HepG2 (cell line): Measurements from ENCODE around the gene RPL41. TPM values are rescaled to one million over a fixed set of nuclear protein-coding genes. Genes with fewer than 3 reads are reported as not detected.

Experiments
- ATRX ChIP-seq: sonication (generic); formaldehyde crosslinking; IDR thresholded peaks from 2 replicates; pipeline ENCODE4 v1.4.0; 2020; ENCODE audit warnings: missing genetic modification reagents, borderline replicate concordance
- CENPX ChIP-seq: sonication (generic); formaldehyde crosslinking; IDR thresholded peaks from 2 replicates; pipeline ENCODE4 v1.9.0; 2021; ENCODE audit warnings: mild to moderate bottlenecking, missing genetic modification reagents, moderate library complexity
- ETV5 ChIP-seq: IDR thresholded peaks from 2 replicates; pipeline ENCODE4 v1.6.1; 2018; ENCODE audit warnings: missing biosample characterization, missing genetic modification reagents, inconsistent platforms, borderline replicate concordance
- FOXC1 ChIP-seq: sonication (generic); formaldehyde crosslinking; IDR thresholded peaks from 2 replicates; pipeline ENCODE4 v1.8.0; 2022; ENCODE audit warnings: mild to moderate bottlenecking, missing genetic modification reagents, borderline replicate concordance
- FOXP1 ChIP-seq, 2 experiments: fragments of 450-650 bp in 1 of 2; IDR thresholded peaks; 2 replicates each; pipeline ENCODE4 v1.6.1; 2017 to 2018; ENCODE audit warnings: antibody characterized with exemption in 1 of 2
- GLMP ChIP-seq: sonication (generic); formaldehyde crosslinking; IDR thresholded peaks from 2 replicates; pipeline ENCODE4 v1.9.0; 2021; ENCODE audit warnings: missing genetic modification reagents, mild to moderate bottlenecking, borderline replicate concordance
- IKZF4 ChIP-seq: sonication (generic); formaldehyde crosslinking; IDR thresholded peaks from 2 replicates; pipeline ENCODE4 v1.5.1; 2020; ENCODE audit warnings: borderline replicate concordance, mild to moderate bottlenecking, low read depth, missing genetic modification reagents; ENCODE audit errors: not compliant biosample characterization
- PLSCR1 ChIP-seq: sonication (generic); formaldehyde crosslinking; IDR thresholded peaks from 2 replicates; pipeline ENCODE4 v1.5.0; 2020; ENCODE audit warnings: missing genetic modification reagents, mild to moderate bottlenecking, borderline replicate concordance
- POLR2AphosphoS5 ChIP-seq: IDR thresholded peaks from 2 replicates; pipeline ENCODE4 v1.6.1; 2012; ENCODE audit warnings: low read depth, low read length
- RAD21 ChIP-seq: fragments of 450-650 bp; formaldehyde crosslinking; IDR thresholded peaks from 2 replicates; pipeline ENCODE4 v1.5.0; 2020; ENCODE audit warnings: mild to moderate bottlenecking
- RBM22 ChIP-seq: fragments of 200-400 bp; formaldehyde crosslinking; optimal IDR thresholded peaks from 2 replicates; pipeline ENCODE3; 2017; ENCODE audit warnings: mild to moderate bottlenecking, low read length, moderate library complexity
- REPIN1 ChIP-seq: sonication (generic); formaldehyde crosslinking; IDR thresholded peaks from 2 replicates; pipeline ENCODE4 v1.8.0; 2022; ENCODE audit warnings: missing genetic modification reagents, low read depth, mild to moderate bottlenecking, borderline replicate concordance
- SAP130 ChIP-seq: IDR thresholded peaks from 2 replicates; pipeline ENCODE4 v1.6.1; 2016; ENCODE audit warnings: low read depth
- TARDBP ChIP-seq: sonication (generic); formaldehyde crosslinking; IDR thresholded peaks from 2 replicates; pipeline ENCODE4 v1.8.0; 2022; ENCODE audit warnings: mild to moderate bottlenecking, missing genetic modification reagents
- ZNF143 ChIP-seq: sonication (generic); formaldehyde crosslinking; IDR thresholded peaks from 2 replicates; pipeline ENCODE4 v1.4.0; 2020; ENCODE audit warnings: missing genetic modification reagents
- ZNF253 ChIP-seq: sonication (generic); formaldehyde crosslinking; IDR thresholded peaks from 2 replicates; pipeline ENCODE4 v1.8.0; 2022; ENCODE audit warnings: mild to moderate bottlenecking, missing genetic modification reagents, borderline replicate concordance
- ZNF34 ChIP-seq: sonication (generic); formaldehyde crosslinking; IDR thresholded peaks from 2 replicates; pipeline ENCODE4 v1.4.0; 2020; ENCODE audit warnings: mild to moderate bottlenecking, missing genetic modification reagents, borderline replicate concordance
- ZNF788 ChIP-seq: sonication (generic); formaldehyde crosslinking; IDR thresholded peaks from 2 replicates; pipeline ENCODE4 v1.5.0; 2020; ENCODE audit warnings: mild to moderate bottlenecking, missing genetic modification reagents, borderline replicate concordance
- polyA plus RNA-seq, 8 experiments: library from polyadenylated mRNA; depleted of rRNA in 3 of 8; stranded (reverse) in 7 of 8; unstranded in 1 of 8; fragments of >200 nt; fragmentation: Illumina TruSeq in 4 of 8; extraction: Trizol in 4 of 8; gene quantifications; 2 replicates each; pipeline versions ENCODE4 v1.2.1 to v1.2.3, GENCODE V29; 2011 to 2016; ENCODE audit warnings: low read depth in 4 of 8, missing spikeins in 1 of 8, mixed read lengths in 1 of 8; ENCODE audit not compliant: insufficient read depth in 1 of 8
- total RNA-seq, 5 experiments: library from RNA; depleted of rRNA; stranded (reverse); fragments of >200 nt; fragmentation: Illumina TruSeq; extraction: Trizol; gene quantifications; 2 replicates each; pipeline ENCODE4 v1.2.3, GENCODE V29; 2016; ENCODE audit warnings: low read depth in 1 of 5
- TF ChIP-seq, protein P1 (sequence below): sonication (generic); formaldehyde crosslinking; IDR thresholded peaks from 2 replicates; pipeline ENCODE4 v1.4.0; 2020; ENCODE audit warnings: missing genetic modification reagents
- TF ChIP-seq, protein P2 (sequence below), 2 experiments: sonication (generic) in 1 of 2; formaldehyde crosslinking in 1 of 2; IDR thresholded peaks; 2 replicates each; pipeline versions ENCODE4 v1.4.0 to v1.6.1; 2018 to 2020; ENCODE audit warnings: missing genetic modification reagents in 2 of 2, borderline replicate concordance in 1 of 2, low read depth in 1 of 2, mild to moderate bottlenecking in 1 of 2, missing biosample characterization in 1 of 2
- TF ChIP-seq, protein P3 (sequence below): IDR thresholded peaks from 2 replicates; pipeline ENCODE4 v1.6.1; 2018; ENCODE audit warnings: missing genetic modification reagents

Gene RPL41
- total and polyA plus RNA-seq, 2 of the 13 experiments (the other 11 are each of a cell fraction or from before 2014, with no cell fraction given) = 4,012 to 7,670 TPM

GRCh38 chr12:56158029-56158925 lies 41.8 kb downstream of the RPL41 start, which contains the start of gene MYL6 (continued):
- TF ChIP-seq, protein P1, sequence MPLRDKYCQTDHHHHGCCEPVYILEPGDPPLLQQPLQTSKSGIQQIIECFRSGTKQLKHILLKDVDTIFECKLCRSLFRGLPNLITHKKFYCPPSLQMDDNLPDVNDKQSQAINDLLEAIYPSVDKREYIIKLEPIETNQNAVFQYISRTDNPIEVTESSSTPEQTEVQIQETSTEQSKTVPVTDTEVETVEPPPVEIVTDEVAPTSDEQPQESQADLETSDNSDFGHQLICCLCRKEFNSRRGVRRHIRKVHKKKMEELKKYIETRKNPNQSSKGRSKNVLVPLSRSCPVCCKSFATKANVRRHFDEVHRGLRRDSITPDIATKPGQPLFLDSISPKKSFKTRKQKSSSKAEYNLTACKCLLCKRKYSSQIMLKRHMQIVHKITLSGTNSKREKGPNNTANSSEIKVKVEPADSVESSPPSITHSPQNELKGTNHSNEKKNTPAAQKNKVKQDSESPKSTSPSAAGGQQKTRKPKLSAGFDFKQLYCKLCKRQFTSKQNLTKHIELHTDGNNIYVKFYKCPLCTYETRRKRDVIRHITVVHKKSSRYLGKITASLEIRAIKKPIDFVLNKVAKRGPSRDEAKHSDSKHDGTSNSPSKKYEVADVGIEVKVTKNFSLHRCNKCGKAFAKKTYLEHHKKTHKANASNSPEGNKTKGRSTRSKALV (CRISPR knock-in tag) = no peak
- TF ChIP-seq IKZF4 (CRISPR knock-in tag) (peak; percentile 47), ETV5 (CRISPR knock-in tag) (peak; percentile 26; the same call in 1 of the 2 replicates), POLR2AphosphoS5 (peak; percentile 100), RBM22 (peak; percentile 77), ATRX (CRISPR knock-in tag) (no peak), SAP130 (CRISPR knock-in tag) (peak; percentile 75), REPIN1 (CRISPR knock-in tag) (peak; percentile 34; the same call in 1 of the 2 replicates), ZNF253 (CRISPR knock-in tag) (peak; percentile 77; the same call in 1 of the 2 replicates), ZNF143 (CRISPR knock-in tag) (no peak), CENPX (CRISPR knock-in tag) (no peak), ZNF34 (CRISPR knock-in tag) (no peak), FOXC1 (CRISPR knock-in tag) (no peak; the same call in 1 of the 2 replicates), TARDBP (peak; percentile 68; the same call in 1 of the 2 replicates), FOXP1 (IDR thresholded peaks at IDR 0.05) (no peak), FOXP1 (CRISPR knock-in tag; IDR thresholded peaks at IDR 0.05) (no peak), ZNF788 (no peak), RAD21 (no peak), GLMP (CRISPR knock-in tag) (no peak), PLSCR1 (CRISPR knock-in tag) (no peak)
- TF ChIP-seq, protein P2, sequence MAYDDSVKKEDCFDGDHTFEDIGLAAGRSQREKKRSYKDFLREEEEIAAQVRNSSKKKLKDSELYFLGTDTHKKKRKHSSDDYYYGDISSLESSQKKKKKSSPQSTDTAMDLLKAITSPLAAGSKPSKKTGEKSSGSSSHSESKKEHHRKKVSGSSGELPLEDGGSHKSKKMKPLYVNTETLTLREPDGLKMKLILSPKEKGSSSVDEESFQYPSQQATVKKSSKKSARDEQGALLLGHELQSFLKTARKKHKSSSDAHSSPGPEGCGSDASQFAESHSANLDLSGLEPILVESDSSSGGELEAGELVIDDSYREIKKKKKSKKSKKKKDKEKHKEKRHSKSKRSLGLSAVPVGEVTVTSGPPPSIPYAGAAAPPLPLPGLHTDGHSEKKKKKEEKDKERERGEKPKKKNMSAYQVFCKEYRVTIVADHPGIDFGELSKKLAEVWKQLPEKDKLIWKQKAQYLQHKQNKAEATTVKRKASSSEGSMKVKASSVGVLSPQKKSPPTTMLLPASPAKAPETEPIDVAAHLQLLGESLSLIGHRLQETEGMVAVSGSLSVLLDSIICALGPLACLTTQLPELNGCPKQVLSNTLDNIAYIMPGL (CRISPR knock-in tag; IDR thresholded peaks at IDR 0.05; ENCODE audit: borderline replicate concordance in 1 of 2, low read depth in 1 of 2) = peak; percentile 27 to 66; a peak in 2 of 4 replicates
- TF ChIP-seq, protein P3, sequence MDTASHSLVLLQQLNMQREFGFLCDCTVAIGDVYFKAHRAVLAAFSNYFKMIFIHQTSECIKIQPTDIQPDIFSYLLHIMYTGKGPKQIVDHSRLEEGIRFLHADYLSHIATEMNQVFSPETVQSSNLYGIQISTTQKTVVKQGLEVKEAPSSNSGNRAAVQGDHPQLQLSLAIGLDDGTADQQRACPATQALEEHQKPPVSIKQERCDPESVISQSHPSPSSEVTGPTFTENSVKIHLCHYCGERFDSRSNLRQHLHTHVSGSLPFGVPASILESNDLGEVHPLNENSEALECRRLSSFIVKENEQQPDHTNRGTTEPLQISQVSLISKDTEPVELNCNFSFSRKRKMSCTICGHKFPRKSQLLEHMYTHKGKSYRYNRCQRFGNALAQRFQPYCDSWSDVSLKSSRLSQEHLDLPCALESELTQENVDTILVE (CRISPR knock-in tag) = no peak
